ENCODE measurements around the gene CYTH1.
"Not testable (repeated sequence)": the region's sequence is repeated elsewhere in the genome, so short reads cannot be mapped to it uniquely, and the experiment has no call there.

Gene CYTH1

DNA sequence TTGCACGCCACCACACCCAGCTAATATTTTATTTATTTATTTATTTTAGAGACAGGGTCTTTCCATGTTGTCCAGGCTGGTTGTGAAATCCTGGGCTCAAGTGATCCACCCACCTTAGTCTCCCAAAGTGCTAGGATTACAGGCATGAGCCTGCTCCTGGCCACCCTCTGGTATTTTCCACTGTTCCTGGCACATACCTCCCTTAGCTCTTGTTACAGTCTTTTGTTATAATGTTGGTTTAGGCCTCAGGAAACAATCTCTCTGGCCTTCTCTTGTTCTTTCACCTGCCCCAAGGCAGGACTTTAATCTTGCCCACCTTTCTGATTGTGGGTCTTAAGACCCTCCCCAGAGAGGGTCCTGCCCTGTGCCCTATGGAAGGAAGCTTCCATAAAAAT is 3.6 kb upstream of the CYTH1 start:
- no peak for DNase-seq

DNA sequence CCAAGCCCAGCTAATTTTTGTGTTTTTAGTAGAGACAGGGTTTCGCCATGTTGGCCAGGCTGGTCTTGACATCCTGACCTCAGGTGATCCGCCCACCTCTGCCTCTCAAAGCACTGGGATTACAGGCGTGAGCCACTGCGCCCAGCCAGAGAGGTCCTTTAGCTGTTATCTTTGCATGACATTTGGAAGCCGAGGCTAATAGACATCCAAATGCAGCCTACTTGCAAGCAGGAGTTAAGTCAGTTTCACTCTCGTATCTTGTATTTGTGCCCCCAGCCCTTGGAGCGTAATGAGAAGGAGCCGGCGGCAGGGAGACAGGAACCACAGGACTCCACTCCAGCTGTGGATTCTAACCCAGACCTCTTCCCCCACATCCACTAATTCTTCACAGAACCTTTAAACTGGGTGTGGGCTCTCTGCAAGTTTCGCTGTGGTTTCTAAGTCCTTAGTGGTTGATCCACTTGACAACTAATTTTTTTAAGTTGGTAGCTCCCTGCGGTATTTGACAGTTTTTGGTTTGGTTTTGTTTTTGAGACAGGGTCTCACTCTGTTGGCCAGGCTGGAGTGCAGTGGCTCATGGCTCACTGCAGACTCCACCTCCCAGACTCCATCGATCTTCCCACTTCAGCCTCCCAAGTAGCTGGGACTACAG is 3.1 kb upstream of the CYTH1 start:
- no peak for DNase-seq

GRCh38 chr17:78784352-78784751 is 2.3 kb upstream of the CYTH1 start:
- DNase-seq = no peak

DNA sequence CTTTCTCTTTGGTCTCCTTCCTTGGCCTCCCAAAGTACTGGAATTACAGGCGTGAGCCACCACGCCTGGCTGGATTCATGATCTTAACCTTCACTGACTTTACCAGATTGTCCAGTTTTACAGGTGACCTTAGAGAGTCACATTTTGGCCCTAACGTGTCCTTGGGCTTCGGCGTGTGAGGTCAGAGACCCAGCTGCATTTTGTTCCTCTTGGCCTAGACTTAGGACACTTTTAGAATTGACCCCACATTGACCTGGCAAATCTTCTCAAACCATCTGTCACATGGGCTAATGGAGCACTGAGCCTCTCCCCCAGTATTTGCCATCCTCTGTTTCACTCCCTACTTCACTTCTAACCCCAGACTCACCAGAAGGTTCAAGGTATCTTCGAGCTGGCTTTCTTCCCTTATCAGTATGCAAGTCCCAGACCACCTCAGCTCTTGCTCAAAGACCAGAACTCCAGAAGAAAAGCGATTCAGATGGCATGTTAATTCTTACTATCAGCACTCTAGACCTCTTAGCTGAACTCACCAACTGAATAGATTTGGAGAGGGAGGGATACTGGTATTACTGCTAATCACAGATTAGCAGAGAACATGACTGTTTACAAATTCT is 1.7 kb upstream of the CYTH1 start:
- DNase-seq = no peak

- DNase-seq = peak; percentile 23
These were observed 775 bp downstream of the CYTH1 start for GRCh38 chr17:78781104-78781892.

- DNase-seq = no peak
These were observed 1.7 kb downstream of the CYTH1 start for GRCh38 chr17:78780335-78780734.

GRCh38 chr17:78779850-78780249 is 2.2 kb downstream of the CYTH1 start:
- no peak for DNase-seq

DNA sequence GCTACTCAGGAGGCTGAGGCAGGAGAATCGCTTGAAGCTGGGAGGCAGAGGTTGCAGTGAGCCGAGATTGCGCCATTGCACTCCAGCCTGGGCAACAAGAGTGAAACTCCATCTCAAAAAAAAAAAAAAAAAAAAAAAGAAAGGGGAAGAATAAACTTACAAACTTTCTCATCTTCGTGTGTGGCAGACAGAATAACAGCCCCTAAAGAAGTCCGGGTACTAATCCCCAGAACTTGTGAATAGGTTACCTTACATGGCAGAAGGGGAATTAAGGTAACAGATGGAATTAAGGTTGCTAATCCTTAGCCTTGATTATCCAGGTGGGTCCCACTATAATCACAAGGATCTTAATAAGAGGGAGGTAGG is 2.8 kb downstream of the CYTH1 start:
- not testable (repeated sequence) for DNase-seq

GRCh38 chr17:78777881-78778280 is 4.2 kb downstream of the CYTH1 start:
- no peak for DNase-seq

GRCh38 chr17:78774956-78775571 is 7.0 kb downstream of the CYTH1 start:
- DNase-seq = no peak

DNA sequence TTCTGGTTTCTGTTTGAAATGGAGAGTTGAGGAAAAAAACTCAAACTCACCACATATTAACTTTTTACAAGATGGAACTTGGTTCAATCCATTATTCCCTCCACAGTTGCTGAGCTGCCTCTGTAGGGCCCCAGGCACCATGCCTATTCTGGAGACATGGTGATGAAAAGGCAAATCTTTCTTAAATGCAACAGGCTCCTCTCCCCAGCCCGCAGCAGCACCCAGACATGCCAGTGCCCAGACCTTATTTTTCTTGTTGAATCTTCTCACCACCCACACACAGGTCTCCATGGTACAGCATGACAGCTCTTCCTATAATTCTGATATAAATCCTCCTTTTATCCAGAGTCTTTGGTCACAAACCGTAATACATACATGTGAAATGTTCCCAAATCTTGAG is 7.6 kb downstream of the CYTH1 start:
- no peak for DNase-seq

- no peak for DNase-seq
These were observed 10.2 kb downstream of the CYTH1 start for GRCh38 chr17:78771758-78772382.

DNA sequence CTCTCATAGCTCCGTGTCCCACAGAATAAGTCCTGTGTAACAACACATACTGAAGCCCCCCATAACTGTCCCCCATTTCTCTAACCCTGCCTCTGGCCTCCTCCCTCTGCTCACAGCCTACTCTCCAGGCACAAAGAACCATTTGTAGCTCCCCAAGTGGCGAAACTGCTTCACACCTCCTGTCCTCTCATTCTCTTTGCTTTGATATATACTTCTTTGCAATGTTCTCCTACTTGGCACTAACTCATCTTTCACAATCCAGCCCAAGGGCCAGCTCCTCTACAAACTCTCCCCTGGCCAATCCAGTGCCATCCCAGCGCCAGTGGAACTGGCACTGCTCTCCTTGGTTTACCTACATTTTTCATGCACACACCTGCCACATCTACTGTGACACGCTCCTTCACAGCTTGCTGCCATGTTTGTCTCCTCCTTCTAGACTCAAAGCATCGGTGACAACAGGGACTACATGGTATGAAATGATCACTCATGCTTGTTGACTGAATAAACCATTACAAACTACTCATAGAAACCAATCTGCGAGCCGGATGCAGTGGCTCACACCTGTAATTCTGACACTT is 12.8 kb downstream of the CYTH1 start:
- no peak for DNase-seq

DNA sequence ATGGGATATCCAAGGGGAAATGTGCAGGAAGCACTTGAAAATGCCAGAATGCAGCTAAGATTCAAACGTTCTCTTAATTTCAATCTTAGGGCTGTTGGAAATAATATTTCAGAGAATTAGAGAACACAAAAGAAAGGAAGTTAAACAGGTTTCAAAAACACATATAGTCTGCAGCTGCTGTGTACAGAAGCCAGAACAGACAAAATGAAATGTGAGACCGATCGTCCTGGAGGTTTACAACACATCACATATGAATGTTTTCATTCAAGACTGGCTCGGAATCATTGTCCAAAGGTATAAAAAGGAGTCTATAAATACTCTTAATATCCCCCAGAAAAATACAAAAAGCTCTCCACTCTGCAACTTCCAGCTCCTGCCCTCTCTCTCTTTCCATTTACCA is 14.3 kb downstream of the CYTH1 start:
- DNase-seq = no peak

DNA sequence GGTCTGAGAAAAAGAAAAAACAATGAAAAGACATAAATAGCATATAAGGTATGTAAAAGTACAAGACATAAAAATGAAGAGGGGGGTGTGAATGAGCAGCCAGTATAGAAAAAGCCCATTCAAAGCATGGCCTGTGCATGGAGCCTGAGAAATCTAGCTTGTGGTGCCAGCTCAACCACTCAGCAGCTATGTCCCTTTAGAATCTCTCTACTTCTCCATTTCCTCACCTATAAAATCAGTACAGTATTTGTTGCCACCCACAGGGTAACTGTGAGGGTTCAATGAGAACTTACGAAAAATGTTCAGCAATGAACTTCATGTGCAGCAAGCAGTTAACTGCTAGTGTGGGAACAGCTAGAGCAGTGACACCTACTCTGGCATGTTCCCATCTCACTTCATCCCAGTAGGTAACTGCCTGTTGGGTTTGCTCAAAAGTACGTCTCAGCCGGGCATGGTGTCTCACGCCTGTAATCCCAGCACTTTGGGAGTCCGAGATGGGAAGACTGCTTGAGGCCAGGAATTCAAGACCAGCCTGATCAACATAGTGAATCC is 15.3 kb downstream of the CYTH1 start:
- no peak for DNase-seq

DNA sequence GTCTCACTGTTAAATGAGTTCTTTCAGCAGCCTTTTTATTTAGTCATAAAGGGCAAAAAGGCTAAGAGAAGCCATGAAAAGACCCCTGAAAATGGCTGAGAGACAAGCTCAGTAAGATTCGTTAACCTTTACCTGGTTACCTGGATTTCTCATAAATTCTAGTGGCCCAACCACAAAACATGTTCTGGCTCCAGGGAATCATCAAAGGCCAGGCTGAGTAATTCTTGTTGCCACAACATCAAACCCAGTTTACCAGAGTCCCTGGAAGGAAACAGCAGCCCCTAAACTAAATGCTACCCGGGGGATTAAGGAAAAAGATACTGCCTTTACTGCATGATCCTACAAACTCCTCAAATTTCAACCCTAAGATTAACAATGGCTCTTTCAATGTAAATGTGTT is 15.8 kb downstream of the CYTH1 start:
- DNase-seq = no peak

GRCh38 chr17:78765821-78766220 is 16.3 kb downstream of the CYTH1 start:
- DNase-seq = no peak

DNA sequence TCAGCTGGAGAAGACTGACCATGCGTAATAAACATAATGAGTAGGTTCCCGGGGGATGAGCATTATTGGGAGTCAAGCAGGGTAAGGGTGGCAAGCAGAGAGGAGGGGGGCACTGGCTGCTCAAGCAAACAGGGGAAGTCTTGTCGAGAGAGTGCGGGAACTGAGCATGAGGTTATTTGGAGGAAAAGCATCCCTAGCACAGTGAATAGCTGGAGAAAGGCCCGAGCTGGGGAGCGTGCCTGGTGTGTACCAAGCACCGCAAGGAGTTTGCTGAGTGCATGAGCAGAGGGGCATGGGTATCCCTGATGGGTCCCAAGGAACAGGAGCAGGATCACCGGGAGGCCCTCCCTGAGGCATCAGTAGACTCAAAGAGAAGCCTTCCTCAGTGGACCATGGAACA is 17.2 kb downstream of the CYTH1 start:
- DNase-seq = no peak

DNA sequence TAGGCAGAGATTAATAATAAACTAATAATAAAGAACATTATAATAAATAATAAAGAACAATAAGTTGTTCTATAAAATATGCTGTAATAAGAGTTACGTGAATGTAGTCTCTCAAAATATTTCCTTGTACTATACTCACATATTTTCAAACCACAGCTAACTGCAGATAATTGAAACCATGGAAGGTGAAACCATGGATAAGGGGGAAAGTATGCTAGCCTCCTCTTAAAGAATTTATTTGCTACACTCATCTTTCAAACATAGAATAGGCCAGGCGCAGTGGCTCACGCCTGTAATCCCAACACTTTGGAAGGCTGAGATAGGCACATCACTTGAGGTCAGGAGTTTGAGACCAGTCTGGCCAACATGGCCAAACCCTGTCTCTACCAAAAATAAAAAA is 18.5 kb downstream of the CYTH1 start:
- DNase-seq = peak; percentile 78

DNA sequence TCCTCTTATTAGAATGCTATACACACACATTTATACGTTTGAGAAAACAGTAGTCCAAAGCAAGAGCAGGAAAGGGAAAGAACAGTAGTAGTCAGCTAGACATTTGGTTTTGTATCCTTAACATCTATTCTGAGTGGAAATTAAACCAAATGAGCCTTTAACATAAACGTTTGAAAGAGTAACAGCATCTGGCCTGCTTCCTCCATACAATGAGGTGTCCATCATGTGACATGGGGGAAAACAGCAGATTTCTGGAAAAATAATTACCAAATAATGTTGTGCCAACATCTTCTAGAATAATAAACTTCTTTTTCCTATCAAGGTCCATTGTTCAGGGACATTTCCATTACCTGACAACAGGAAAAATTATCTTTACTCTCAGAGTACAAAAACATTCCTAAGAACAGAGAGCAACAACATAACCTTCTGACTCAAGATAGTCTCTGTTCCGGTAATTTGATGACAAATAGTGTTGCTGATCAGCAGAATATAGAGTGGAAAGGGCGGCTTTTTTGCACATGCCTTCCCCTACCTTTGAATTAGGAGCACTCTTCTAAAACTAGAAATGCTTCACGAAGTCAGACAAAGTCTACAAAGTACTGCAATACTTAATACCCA is 20.2 kb downstream of the CYTH1 start:
- DNase-seq = no peak

DNA sequence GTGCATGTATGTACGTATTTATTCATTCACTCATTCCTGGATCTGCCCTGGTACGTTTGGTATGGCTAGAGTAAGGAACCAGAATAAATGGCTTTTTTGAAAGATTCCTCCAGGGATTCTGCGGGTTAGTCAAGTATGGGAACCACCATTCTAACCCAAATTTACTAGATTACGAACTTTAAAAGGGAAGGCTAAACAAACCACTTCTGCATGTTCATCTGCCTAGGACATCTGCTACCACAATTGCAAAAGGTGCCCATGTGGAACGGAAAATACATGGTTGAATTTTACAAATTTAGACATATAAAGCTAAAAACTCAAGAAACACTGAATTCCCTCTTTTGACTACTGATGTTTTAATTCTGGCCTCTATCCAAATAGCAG is 22.1 kb downstream of the CYTH1 start:
- no peak for DNase-seq

Measured in fibroblast of skin of scalp (primary cell).